Measurements from ENCODE around the gene HAUS1.

Gene HAUS1

GRCh38 chr18:46104128-46104911 lies at the start of gene HAUS1:
TSS of gene HAUS1 (plus strand) at chr18:46104385. CDS start at chr18:46104412, 27 bp downstream.
- in situ Hi-C loops (cut with MboI; ENCODE audit: low sequenced_read_pairs) = no loop called here

- in situ Hi-C loops (cut with MboI; ENCODE audit: low sequenced_read_pairs) = no loop called here
These were observed 49.0 kb upstream of the HAUS1 start for GRCh38 chr18:46054956-46055837.

GRCh38 chr18:46055838-46056230 lies 48.4 kb upstream of the HAUS1 start:
- in situ Hi-C loops (cut with MboI; ENCODE audit: low sequenced_read_pairs) = no loop called here

GRCh38 chr18:46060359-46060841 lies 43.8 kb upstream of the HAUS1 start:
- in situ Hi-C loops (cut with MboI; ENCODE audit: low sequenced_read_pairs) = no loop called here

- in situ Hi-C loops (cut with MboI; ENCODE audit: low sequenced_read_pairs) = no loop called here
These were observed 42.8 kb upstream of the HAUS1 start for GRCh38 chr18:46061387-46061786.

GRCh38 chr18:46061796-46062195 lies 42.4 kb upstream of the HAUS1 start:
- in situ Hi-C loops (cut with MboI; ENCODE audit: low sequenced_read_pairs) = no loop called here

GRCh38 chr18:46062781-46063180 lies 41.4 kb upstream of the HAUS1 start:
- in situ Hi-C loops (cut with MboI; ENCODE audit: low sequenced_read_pairs) = no loop called here

- in situ Hi-C loops (cut with MboI; ENCODE audit: low sequenced_read_pairs) = no loop called here
These were observed 36.7 kb upstream of the HAUS1 start for GRCh38 chr18:46067438-46068007.

- in situ Hi-C loops (cut with MboI; ENCODE audit: low sequenced_read_pairs) = no loop called here
These were observed 35.4 kb upstream of the HAUS1 start for GRCh38 chr18:46068763-46069162.

- in situ Hi-C loops (cut with MboI; ENCODE audit: low sequenced_read_pairs) = no loop called here
These were observed 34.7 kb upstream of the HAUS1 start for GRCh38 chr18:46069524-46069923.

- in situ Hi-C loops (cut with MboI; ENCODE audit: low sequenced_read_pairs) = loop anchor here (10.0 kb wide), 1 partner anchor 125 kb away; no protein-coding TSS in a partner anchor
These were observed 34.0 kb upstream of the HAUS1 start for GRCh38 chr18:46070232-46070631.

GRCh38 chr18:46070815-46071652 lies 33.2 kb upstream of the HAUS1 start:
- in situ Hi-C loops (cut with MboI; ENCODE audit: low sequenced_read_pairs) = loop anchor here (10.0 kb wide), 1 partner anchor 126 kb away; no protein-coding TSS in a partner anchor

- in situ Hi-C loops (cut with MboI; ENCODE audit: low sequenced_read_pairs) = loop anchor here (10.0 kb wide), 1 partner anchor 127 kb away; no protein-coding TSS in a partner anchor
These were observed 32.4 kb upstream of the HAUS1 start, which contains the start of gene PSTPIP2 for GRCh38 chr18:46071653-46072375. TSS of gene PSTPIP2 (minus strand) at chr18:46072260. CDS start at chr18:46072188, 72 bp downstream.

- in situ Hi-C loops (cut with MboI; ENCODE audit: low sequenced_read_pairs) = loop anchor here (10.0 kb wide), 1 partner anchor 128 kb away; no protein-coding TSS in a partner anchor
These were observed 31.8 kb upstream of the HAUS1 start for GRCh38 chr18:46072376-46072867.

GRCh38 chr18:46072959-46073358 lies 31.2 kb upstream of the HAUS1 start:
- in situ Hi-C loops (cut with MboI; ENCODE audit: low sequenced_read_pairs) = loop anchor here (10.0 kb wide), 1 partner anchor 128 kb away; no protein-coding TSS in a partner anchor

GRCh38 chr18:46073474-46074331 lies 30.5 kb upstream of the HAUS1 start:
- in situ Hi-C loops (cut with MboI; ENCODE audit: low sequenced_read_pairs) = loop anchor here (10.0 kb wide), 1 partner anchor 129 kb away; no protein-coding TSS in a partner anchor

- in situ Hi-C loops (cut with MboI; ENCODE audit: low sequenced_read_pairs) = loop anchor here (10.0 to 25.0 kb wide), 2 partner anchors 135 to 417 kb away; no protein-coding TSS in a partner anchor
These were observed 24.8 kb upstream of the HAUS1 start for GRCh38 chr18:46079336-46079735.

- in situ Hi-C loops (cut with MboI; ENCODE audit: low sequenced_read_pairs) = loop anchor here (25.0 kb wide), 1 partner anchor 418 kb away; no protein-coding TSS in a partner anchor
These were observed 24.0 kb upstream of the HAUS1 start for GRCh38 chr18:46080156-46080555.
